Tibial nerve (tissue), 4 donors: ENCODE measurements around the gene LTK. TPM values are rescaled to one million over a fixed set of nuclear protein-coding genes. Genes with fewer than 3 reads are reported as not detected.

Experiments
- DNase-seq, 2 donors: peaks; one replicate each; pipeline ENCODE4 v3.0.0-alpha.2; 2019; ENCODE audit warnings: low spot score in 2 of 2
- H3K27ac ChIP-seq, 4 donors: fragments of 200-600 bp; sonication (generic) in 3 of 4; one replicate each; pipeline ENCODE4 v1.5.1; 2017 to 2019; ENCODE audit warnings: mild to moderate bottlenecking in 1 of 4
- H3K27me3 ChIP-seq, 2 donors: fragments of 200-600 bp; sonication (generic) in 1 of 2; one replicate each; pipeline versions ENCODE4 v1.5.1 to v1.6.0; 2017 to 2019
- H3K36me3 ChIP-seq, 3 donors: fragments of 200-600 bp; sonication (generic); one replicate each; pipeline ENCODE4 v1.5.1; 2018 to 2019
- H3K4me1 ChIP-seq, 4 donors: fragments of 200-600 bp; sonication (generic) in 3 of 4; one replicate each; pipeline ENCODE4 v1.5.1; 2017 to 2019
- H3K4me3 ChIP-seq, 4 donors: fragments of 200-600 bp; sonication (generic) in 3 of 4; one replicate each; pipeline ENCODE4 v1.5.1; 2017 to 2019; ENCODE audit warnings: mild to moderate bottlenecking in 1 of 4, moderate library complexity in 1 of 4
- H3K9me3 ChIP-seq, 4 donors: fragments of 200-600 bp; sonication (generic) in 3 of 4; one replicate each; pipeline ENCODE4 v1.5.1; 2017 to 2019
- CTCF ChIP-seq, 5 experiments: fragments of 200-600 bp in 3 of 5; fragments of 450-650 bp in 2 of 5; sonication (generic) in 3 of 5; IDR thresholded peaks; one replicate each; pipeline ENCODE4 v1.5.1; 2016 to 2019; ENCODE audit warnings: antibody characterized with exemption in 5 of 5, mild to moderate bottlenecking in 3 of 5, moderate library complexity in 2 of 5
- EP300 ChIP-seq, 2 donors: sonication (generic); formaldehyde crosslinking; IDR thresholded peaks; one replicate each; pipeline ENCODE4 v1.6.1; 2017; ENCODE audit warnings: antibody characterized with exemption in 2 of 2, mild to moderate bottlenecking in 1 of 2
- POLR2A ChIP-seq, 2 donors: fragments of 450-650 bp; IDR thresholded peaks; one replicate each; pipeline ENCODE4 v1.6.1; 2017; ENCODE audit warnings: antibody characterized with exemption in 2 of 2, mild to moderate bottlenecking in 2 of 2, moderate library complexity in 2 of 2
- WGBS, 2 donors: methylation state at CpG; one replicate each; pipeline ENCODE4 v1.1.5; 2018; 5-methylcytosine and 5-hydroxymethylcytosine counted together
- total RNA-seq, 4 donors: library from RNA; depleted of rRNA; stranded (reverse); fragments of >200 nt; gene quantifications; one replicate each; pipeline ENCODE4 v1.1.0, GENCODE V29; 2016

The LTK gene
- total RNA-seq, 4 donors from 2014 or later, result 0.39 to 0.90 TPM; not detected in 2

DNA sequence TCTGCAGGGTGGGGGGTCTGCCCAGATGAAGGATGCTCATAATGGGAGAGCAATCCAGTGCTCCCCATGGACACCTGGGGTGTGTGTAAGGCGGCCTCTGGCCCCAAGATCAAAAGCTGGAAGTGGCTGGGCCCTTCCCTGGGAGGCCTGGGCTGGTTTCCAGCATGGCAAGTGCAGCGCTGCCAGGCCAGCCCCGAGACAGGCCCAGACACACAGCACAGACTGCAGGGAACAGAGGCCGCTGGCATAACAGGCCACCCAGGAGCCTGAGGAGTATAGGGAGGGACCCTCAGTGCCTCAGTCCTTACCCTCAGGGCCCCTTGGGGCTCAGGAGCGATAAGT, 10.0 kb downstream of the LTK start:
- Histone ChIP-seq H3K27me3 (peaks cover 0 to 75% of the 10 kb centered on the region in 2 donors), H3K4me3 (no peak overlapping the region), H3K27ac (no peak overlapping the region), H3K36me3 (no peaks in the 10 kb centered on the region), H3K9me3 (no peaks in the 10 kb centered on the region), H3K4me1 (peaks cover 0 to 22% (median 17%) of the 10 kb centered on the region in 4 donors)
- no peak for DNase-seq
- WGBS, 2 donors, result 85% methylated on average over 4 of the region's 5 CpGs; no CpG with 5 or more reads in 1 of the 2 donors
- TF ChIP-seq CTCF (IDR thresholded peaks at IDR 0.05) (no peak), EP300 (IDR thresholded peaks at IDR 0.05) (no peak), POLR2A (IDR thresholded peaks at IDR 0.05) (no peak)

- TF ChIP-seq CTCF (IDR thresholded peaks at IDR 0.05), result no peak
- TF ChIP-seq POLR2A (IDR thresholded peaks at IDR 0.05), result no peak
- no peak for TF ChIP-seq EP300 (IDR thresholded peaks at IDR 0.05)
- peaks cover 0 to 75% of the 10 kb centered on the region in 2 donors for H3K27me3 ChIP-seq
- 17 to 21% methylated on average over 23 to 54 of the region's 54 CpGs for WGBS, 2 donors
Observed at GRCh38 chr15:41502795-41503668, 10.6 kb downstream of the LTK start.

GRCh38 chr15:41501931-41502794, 11.5 kb downstream of the LTK start:
- Histone ChIP-seq H3K4me3 (peak overlapping the region in 3 of 4 donors; percentile 12 to 22 (median 15)), H3K27me3 (peaks cover 0 to 80% of the 10 kb centered on the region in 2 donors)
- 2 to 9% methylated on average over 46 to 49 of the region's 64 CpGs for WGBS, 2 donors

More at GRCh38 chr15:41502795-41503668, 10.6 kb downstream of the LTK start:
- no peak for DNase-seq
- peak overlapping the region in 2 of 4 donors; percentile 9 to 22 for H3K4me3 ChIP-seq
- no peaks in the 10 kb centered on the region for H3K9me3 ChIP-seq
- peaks cover 0 to 22% (median 17%) of the 10 kb centered on the region in 4 donors for H3K4me1 ChIP-seq
- H3K36me3 ChIP-seq, result no peaks in the 10 kb centered on the region
- H3K27ac ChIP-seq, result no peak overlapping the region

GRCh38 chr15:41501191-41501917, 12.3 kb downstream of the LTK start:
- Histone ChIP-seq H3K4me3 (peak overlapping the region in 3 of 4 donors; percentile 12 to 22 (median 15)), H3K27ac (no peak overlapping the region), H3K27me3 (peaks cover 0 to 87% of the 10 kb centered on the region in 2 donors), H3K4me1 (peaks cover 0 to 22% (median 17%) of the 10 kb centered on the region in 4 donors), H3K36me3 (no peaks in the 10 kb centered on the region), H3K9me3 (no peaks in the 10 kb centered on the region)
- WGBS, 2 donors, result 6 to 12% methylated on average over 27 to 45 of the region's 56 CpGs
- no peak for DNase-seq
- TF ChIP-seq CTCF (IDR thresholded peaks at IDR 0.05), result no peak
- no peak for TF ChIP-seq EP300 (IDR thresholded peaks at IDR 0.05)
- TF ChIP-seq POLR2A (IDR thresholded peaks at IDR 0.05), result no peak

More at GRCh38 chr15:41501931-41502794, 11.5 kb downstream of the LTK start:
- no peak for DNase-seq
- no peaks in the 10 kb centered on the region for H3K9me3 ChIP-seq
- no peaks in the 10 kb centered on the region for H3K36me3 ChIP-seq
- H3K4me1 ChIP-seq, result peaks cover 0 to 22% (median 17%) of the 10 kb centered on the region in 4 donors
- TF ChIP-seq EP300 (IDR thresholded peaks at IDR 0.05) (no peak), POLR2A (IDR thresholded peaks at IDR 0.05) (no peak), CTCF (IDR thresholded peaks at IDR 0.05) (no peak)
- no peak overlapping the region for H3K27ac ChIP-seq
